Neural progenitor cell (in vitro differentiated cells): ENCODE results near the gene PHYH. TPM values are rescaled to one million over a fixed set of nuclear protein-coding genes. Genes with fewer than 3 reads are reported as not detected.

Source experiments
- DNase-seq: peaks from one replicate; pipeline ENCODE4 v3.0.0-alpha.2; 2016; ENCODE audit warnings: low spot score
- H2AFZ ChIP-seq: fragments of 200-600 bp; sonication (generic); replicated peaks from 2 replicates; pipeline ENCODE4 v1.6.1; 2016; ENCODE audit warnings: antibody characterized with exemption
- H3F3A ChIP-seq: fragments of 200-600 bp; sonication (generic); 2 replicates; pipeline ENCODE4 v1.6.1; 2016; ENCODE audit warnings: antibody characterized with exemption, low read depth
- H3K27ac ChIP-seq: fragments of 200-600 bp; sonication (generic); 2 replicates; pipeline ENCODE4 v1.5.1; 2016; ENCODE audit warnings: mild to moderate bottlenecking
- H3K27me3 ChIP-seq: fragments of 200-600 bp; sonication (generic); 2 replicates; pipeline ENCODE4 v1.6.1; 2016; ENCODE audit warnings: mild to moderate bottlenecking, moderate library complexity
- H3K36me3 ChIP-seq: fragments of 200-600 bp; sonication (generic); 2 replicates; pipeline ENCODE4 v1.5.1; 2016
- H3K4me1 ChIP-seq: fragments of 200-600 bp; sonication (generic); 2 replicates; pipeline ENCODE4 v1.6.1; 2016; ENCODE audit warnings: mixed run types
- H3K4me2 ChIP-seq: fragments of 200-600 bp; sonication (generic); 2 replicates; pipeline ENCODE4 v1.6.1; 2016
- H3K4me3 ChIP-seq: fragments of 200-600 bp; sonication (generic); 2 replicates; pipeline ENCODE4 v1.5.1; 2016
- H3K79me2 ChIP-seq: fragments of 200-600 bp; sonication (generic); 2 replicates; pipeline ENCODE4 v1.6.1; 2016; ENCODE audit warnings: low read depth
- H3K9ac ChIP-seq: fragments of 200-600 bp; sonication (generic); 2 replicates; pipeline ENCODE4 v1.6.1; 2016
- H3K9me3 ChIP-seq: fragments of 200-600 bp; sonication (generic); 2 replicates; pipeline ENCODE4 v1.5.1; 2016; ENCODE audit warnings: low read depth
- H4K20me1 ChIP-seq: fragments of 200-600 bp; sonication (generic); 2 replicates; pipeline ENCODE4 v1.6.1; 2016; ENCODE audit warnings: low read depth
- H3K27ac Mint-ChIP-seq: 3 replicates; pipeline ENCODE4 v1.8.0; 2021; ENCODE audit warnings: mixed read lengths
- H3K27me3 Mint-ChIP-seq: 2 replicates; pipeline ENCODE4 v1.8.0; 2022; ENCODE audit warnings: low read depth, mild to moderate bottlenecking, inconsistent platforms, moderate library complexity, mixed read lengths; ENCODE audit not compliant: insufficient read depth
- H3K36me3 Mint-ChIP-seq: 3 replicates; pipeline ENCODE4 v1.8.0; 2021; ENCODE audit warnings: mixed read lengths
- H3K4me1 Mint-ChIP-seq: 3 replicates; pipeline ENCODE4 v1.8.0; 2021; ENCODE audit warnings: mixed read lengths
- H3K4me3 Mint-ChIP-seq: 3 replicates; pipeline ENCODE4 v1.8.0; 2021; ENCODE audit warnings: mild to moderate bottlenecking, moderate library complexity, mixed read lengths
- H3K9me3 Mint-ChIP-seq: 3 replicates; pipeline ENCODE4 v1.8.0; 2020; ENCODE audit warnings: mixed read lengths
- CTCF ChIP-seq: fragments of 200-600 bp; sonication (generic); IDR thresholded peaks from 2 replicates; pipeline ENCODE4 v1.5.1; 2017; ENCODE audit warnings: antibody characterized with exemption, mild to moderate bottlenecking
- EZH2 ChIP-seq: fragments of 200-600 bp; sonication (generic); IDR thresholded peaks from 2 replicates; pipeline ENCODE4 v1.6.1; 2017; ENCODE audit warnings: antibody characterized with exemption, mild to moderate bottlenecking, moderate library complexity
- EZH2phosphoT487 ChIP-seq: fragments of 200-600 bp; sonication (generic); IDR thresholded peaks from 2 replicates; pipeline ENCODE4 v1.6.1; 2017; ENCODE audit warnings: antibody characterized with exemption
- total RNA-seq: library from RNA; depleted of rRNA; stranded (reverse); fragments of >200 nt; gene quantifications from 2 replicates; pipeline ENCODE4 v1.2.3, GENCODE V29; 2015; ENCODE audit warnings: low replicate concordance

The PHYH gene
- total RNA-seq, 1 donor from 2014 or later = 22.2 TPM

- H3K27me3 ChIP-seq = peaks cover 35% of the 10 kb centered on the region
- no peak overlapping the region for H2AFZ ChIP-seq
- H3K27ac Mint-ChIP-seq = peak overlapping the region; percentile 92
- peak; percentile 44 for DNase-seq
- peaks cover 54% of the 10 kb centered on the region for H3F3A ChIP-seq
- H3K79me2 ChIP-seq = peaks cover 51% of the 10 kb centered on the region
- H4K20me1 ChIP-seq = peaks cover 21% of the 10 kb centered on the region
- peak overlapping the region; percentile 96 for H3K4me3 ChIP-seq
- H3K4me1 ChIP-seq = peaks cover 48% of the 10 kb centered on the region
- no peaks in the 10 kb centered on the region for H3K9me3 ChIP-seq
- peaks cover 19% of the 10 kb centered on the region for H3K27me3 Mint-ChIP-seq
- peak overlapping the region; percentile 99 for H3K4me2 ChIP-seq
- peak overlapping the region; percentile 94 for H3K4me3 Mint-ChIP-seq
- no peaks in the 10 kb centered on the region for H3K9me3 Mint-ChIP-seq
- H3K36me3 ChIP-seq = no peaks in the 10 kb centered on the region
- peak overlapping the region; percentile 99 for H3K27ac ChIP-seq
- H3K9ac ChIP-seq = peak overlapping the region; percentile 99
- TF ChIP-seq EZH2 (peak; percentile 37), EZH2phosphoT487 (no peak), CTCF (no peak)
- H3K36me3 Mint-ChIP-seq = peaks cover 18% of the 10 kb centered on the region
- peaks cover 50% of the 10 kb centered on the region for H3K4me1 Mint-ChIP-seq
Measured at GRCh38 chr10:13347043-13347499, 47.2 kb upstream of the PHYH start.

- H3K27ac ChIP-seq = peak overlapping the region; percentile 99
- Mint-ChIP-seq H3K9me3 (no peaks in the 10 kb centered on the region), H3K36me3 (peaks cover 18% of the 10 kb centered on the region), H3K4me3 (peak overlapping the region; percentile 94), H3K27me3 (peaks cover 12% of the 10 kb centered on the region), H3K27ac (peak overlapping the region; percentile 92), H3K4me1 (peaks cover 44% of the 10 kb centered on the region)
- H3F3A ChIP-seq = peaks cover 48% of the 10 kb centered on the region
- peak overlapping the region; percentile 99 for H3K9ac ChIP-seq
- no peaks in the 10 kb centered on the region for H3K9me3 ChIP-seq
- DNase-seq = peak; percentile 21
- peaks cover 58% of the 10 kb centered on the region for H3K79me2 ChIP-seq
- H3K4me2 ChIP-seq = peak overlapping the region; percentile 99
- H3K27me3 ChIP-seq = peaks cover 29% of the 10 kb centered on the region
- peaks cover 21% of the 10 kb centered on the region for H4K20me1 ChIP-seq
- H3K4me1 ChIP-seq = peaks cover 45% of the 10 kb centered on the region
- peak overlapping the region; percentile 96 for H3K4me3 ChIP-seq
- H2AFZ ChIP-seq = no peak overlapping the region
- no peaks in the 10 kb centered on the region for H3K36me3 ChIP-seq
- TF ChIP-seq EZH2 (no peak), CTCF (no peak), EZH2phosphoT487 (no peak)
Measured at GRCh38 chr10:13346283-13347042, 46.6 kb upstream of the PHYH start.

- Histone ChIP-seq H3K4me2 (no peak overlapping the region), H3K4me3 (no peak overlapping the region), H3K36me3 (no peaks in the 10 kb centered on the region), H4K20me1 (peaks cover 25% of the 10 kb centered on the region), H2AFZ (no peak overlapping the region), H3K9ac (no peak overlapping the region), H3K9me3 (no peaks in the 10 kb centered on the region), H3K27ac (no peak overlapping the region), H3K27me3 (no peaks in the 10 kb centered on the region), H3K79me2 (peaks cover 91% of the 10 kb centered on the region), H3K4me1 (peaks cover 15% of the 10 kb centered on the region), H3F3A (no peaks in the 10 kb centered on the region)
- H3K36me3 Mint-ChIP-seq = peaks cover 23% of the 10 kb centered on the region
- no peak overlapping the region for H3K27ac Mint-ChIP-seq
- H3K9me3 Mint-ChIP-seq = no peaks in the 10 kb centered on the region
- H3K4me3 Mint-ChIP-seq = no peak overlapping the region
- no peak for TF ChIP-seq EZH2
- TF ChIP-seq EZH2phosphoT487 = no peak
- no peak for TF ChIP-seq CTCF
- H3K27me3 Mint-ChIP-seq = no peaks in the 10 kb centered on the region
- no peak for DNase-seq
- peaks cover 21% of the 10 kb centered on the region for H3K4me1 Mint-ChIP-seq
Measured at GRCh38 chr10:13340626-13341376, 40.9 kb upstream of the PHYH start.
